HEK293 (cell line): ENCODE measurements around the gene SENP8.

Experiments used
- CTCF ChIA-PET: fragments of 350-600 bp; formaldehyde crosslinking; extraction: SDS; loops from one replicate; lab custom pipeline; 2021; ENCODE audit warnings: antibody characterized with exemption; lab: Yijun Ruan, JAX
- POLR2A ChIA-PET: fragments of 300-600 bp; formaldehyde crosslinking; extraction: SDS; loops from one replicate; lab custom pipeline; 2020; ENCODE audit warnings: antibody characterized with exemption, inconsistent platforms; lab: Yijun Ruan, JAX
- H3K27ac ChIP-seq: fragments of 200-500 bp; sonication (Bioruptor generic); 2 replicates; pipeline ENCODE4 v1.5.1; 2014; ENCODE audit warnings: low read depth, low read length, control low read depth, inconsistent platforms; ENCODE audit errors: extremely low read depth
- H3K36me3 ChIP-seq, 2 experiments: fragments of 200-500 bp in 1 of 2; sonication (Bioruptor generic) in 1 of 2; 1 replicate in 1 of 2; 2 replicates in 1 of 2; pipeline ENCODE4 v1.5.1; 2014 to 2017; ENCODE audit warnings: inconsistent platforms in 2 of 2, low read length in 2 of 2; ENCODE audit not compliant: control insufficient read depth in 2 of 2, insufficient read depth in 1 of 2
- H3K4me1 ChIP-seq: fragments of 200-500 bp; sonication (Bioruptor generic); 2 replicates; pipeline ENCODE4 v1.5.1; 2014; ENCODE audit warnings: mild to moderate bottlenecking, low read length, inconsistent platforms; ENCODE audit not compliant: control insufficient read depth, insufficient read depth
- H3K4me3 ChIP-seq: 2 replicates; pipeline ENCODE4 v1.5.1; 2011; ENCODE audit warnings: low read depth, mild to moderate bottlenecking, control low read depth, low read length, moderate library complexity
- H3K9me3 ChIP-seq: fragments of 200-500 bp; sonication (Bioruptor generic); 2 replicates; pipeline ENCODE4 v1.5.1; 2014; ENCODE audit warnings: low read depth, low read length, inconsistent platforms; ENCODE audit not compliant: control insufficient read depth, insufficient read depth
- ELK4 ChIP-seq: IDR thresholded peaks from 2 replicates; pipeline ENCODE4 v1.6.1; 2011; ENCODE audit warnings: mild to moderate bottlenecking, low read depth, low read length, borderline replicate concordance
- GLI2 ChIP-seq: fragments of 450-650 bp; formaldehyde crosslinking; IDR thresholded peaks from 2 replicates; pipeline ENCODE4; 2017; ENCODE audit warnings: missing biosample characterization, missing genetic modification characterization, low read depth, borderline replicate concordance
- KLF10 ChIP-seq: fragments of 450-650 bp; IDR thresholded peaks from 2 replicates; pipeline ENCODE4 v1.5.1; 2018; ENCODE audit warnings: missing biosample characterization, mild to moderate bottlenecking, missing genetic modification characterization
- WT1 ChIP-seq: fragments of 450-650 bp; formaldehyde crosslinking; IDR thresholded peaks from 2 replicates; pipeline ENCODE4 v1.5.1; 2016; ENCODE audit warnings: missing biosample characterization, missing genetic modification characterization
- ZNF335 ChIP-seq: fragments of 450-650 bp; formaldehyde crosslinking; conservative IDR thresholded peaks from 2 replicates; pipeline ENCODE4 v1.5.1; 2016; ENCODE audit warnings: missing biosample characterization, missing genetic modification characterization

Gene SENP8

GRCh38 chr15:72192416-72192815 lies 74.2 kb downstream of the SENP8 start:
- Histone ChIP-seq H3K9me3 (no peaks in the 10 kb centered on the region), H3K4me1 (no peaks in the 10 kb centered on the region; the same call in 1 of the 2 replicates), H3K36me3 (no peaks in the 10 kb centered on the region), H3K4me3 (no peak overlapping the region), H3K27ac (no peak overlapping the region)
- ChIA-PET CTCF (interaction anchor here (0.6 kb wide), 1 partner anchor 81 kb away, joined by 3 read pairs; no protein-coding TSS in a partner anchor), POLR2A (no interaction called here)
- TF ChIP-seq ELK4: no peak
- TF ChIP-seq GLI2 (tag by site-specific recombination): no peak; the same call in 1 of the 2 replicates
- TF ChIP-seq KLF10 (tag by site-specific recombination): 0 out of 2 replicates have a peak, but pooled peaks have one; percentile 32
- TF ChIP-seq ZNF335 (tag by site-specific recombination): peak; percentile 11; the same call in 1 of the 2 replicates
- no peak for TF ChIP-seq WT1 (tag by site-specific recombination)
